Bone marrow (tissue), 2 donors: Measurements from ENCODE around the gene ITGAV.

Experiments used
- DNase-seq, 2 donors: peaks; one replicate each; lab custom pipeline; 2025; lab: John Stamatoyannopoulos, UW

ITGAV gene

GRCh38 chr2:186718122-186718521 is 128.3 kb downstream of the ITGAV start:
- no peak for DNase-seq

DNA sequence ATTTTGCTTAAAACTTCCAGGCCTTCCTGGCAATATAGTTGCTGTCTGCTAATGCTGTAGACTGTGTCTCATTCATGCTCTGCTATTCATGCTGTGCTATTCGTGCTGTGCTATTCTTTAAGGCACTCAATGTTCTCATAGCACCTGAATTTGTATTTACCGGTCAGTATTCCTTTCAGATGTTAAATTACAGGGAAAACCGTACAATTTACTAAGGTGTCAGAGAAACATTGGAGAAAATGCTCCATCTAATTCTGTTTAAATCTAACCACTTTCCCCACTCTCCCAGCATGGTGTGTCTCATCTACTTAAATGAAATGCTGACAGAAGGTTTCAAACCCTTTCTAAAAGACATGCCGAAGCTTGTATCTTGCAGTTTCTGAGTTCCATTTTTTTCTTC is 129.0 kb downstream of the ITGAV start:
- DNase-seq, result no peak

DNA sequence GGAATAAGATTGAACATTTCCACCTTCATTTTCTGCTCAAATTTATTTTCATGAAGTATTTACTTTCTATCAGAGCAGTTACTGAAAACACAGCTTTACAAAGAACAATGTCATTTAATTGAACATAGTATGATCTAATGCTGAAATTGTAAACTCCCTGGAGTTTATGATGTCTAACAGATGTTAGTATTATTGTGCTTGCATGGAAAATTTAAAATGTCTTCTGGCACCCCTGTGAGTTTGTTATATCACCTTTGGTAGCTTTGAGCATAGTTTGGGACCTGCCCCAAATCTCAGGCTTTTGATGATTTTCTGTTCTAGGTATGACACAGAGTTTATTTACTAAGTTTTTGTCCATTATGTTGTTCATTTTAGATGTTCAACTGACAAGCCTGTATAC is 132.1 kb downstream of the ITGAV start:
- DNase-seq, result no peak

- DNase-seq, result no peak
These were observed 134.9 kb downstream of the ITGAV start for GRCh38 chr2:186724736-186725135.

DNA sequence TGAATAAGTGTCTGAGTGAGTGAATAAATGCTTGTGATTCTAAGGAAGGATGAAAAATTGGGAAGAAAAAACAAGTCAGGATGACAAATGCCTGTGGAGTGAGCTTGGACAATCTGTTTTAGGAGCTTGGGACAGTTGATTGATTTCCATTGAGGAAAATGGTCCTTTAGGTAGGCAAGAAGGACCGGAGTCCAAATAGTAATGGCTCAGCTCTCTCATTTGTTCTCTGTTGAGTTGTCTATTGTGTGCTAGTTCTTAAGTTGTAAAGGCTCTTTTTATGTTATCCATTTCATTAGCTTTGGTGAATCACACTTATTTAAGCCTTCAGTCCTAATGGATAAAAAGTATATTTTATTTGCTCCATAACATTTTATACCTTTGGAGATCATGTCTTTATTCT is 135.9 kb downstream of the ITGAV start:
- DNase-seq, result no peak

DNA sequence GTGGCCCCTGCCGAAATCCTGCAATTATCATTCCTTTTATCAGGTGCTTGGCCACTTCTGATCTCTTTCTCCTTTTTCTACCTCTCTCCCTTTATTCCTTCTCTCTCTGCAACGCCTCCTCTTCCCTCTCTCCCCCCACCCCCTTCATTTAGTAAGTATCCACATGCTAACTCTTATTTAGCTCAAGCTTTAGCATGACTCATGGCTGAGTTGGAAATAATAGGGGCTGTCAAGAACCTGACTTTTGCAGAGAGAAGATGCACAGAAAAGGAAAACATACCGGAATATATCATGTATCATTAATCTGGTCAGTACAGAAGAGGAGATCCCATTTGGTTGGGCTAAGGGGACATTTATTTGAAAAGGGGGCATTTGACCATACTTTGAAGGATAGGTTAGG is 137.1 kb downstream of the ITGAV start:
- no peak for DNase-seq

- no peak for DNase-seq
These were observed 138.8 kb downstream of the ITGAV start for GRCh38 chr2:186728631-186729030.
